ENCODE measurements around the gene SSB. TPM values are rescaled to one million over a fixed set of nuclear protein-coding genes. Genes with fewer than 3 reads are reported as not detected.

The SSB gene
- total and polyA plus RNA-seq, 2 of the 4 experiments (the other 2 are of a cell fraction) = 41.2 to 75.5 TPM

GRCh38 chr2:169860149-169860548 lies 61.5 kb downstream of the SSB start:
- WGBS, 2 experiments (ENCODE audit: extremely low coverage in 2 of 2, insufficient read length in 1 of 2) = no CpG with 5 or more reads among the region's 4 CpGs
- Histone ChIP-seq H2BK20ac (ENCODE audit: low read depth, low read length) (no peak overlapping the region), H4K20me1 (ENCODE audit: insufficient read depth, low read length) (no peaks in the 10 kb centered on the region; the same call in 1 of the 2 replicates), H2AK5ac (ENCODE audit: low read depth, low read length) (no peak overlapping the region), H2BK5ac (ENCODE audit: low read depth, low read length, poor library complexity, severe bottlenecking) (no peak overlapping the region), H3K4me1 (ENCODE audit: control insufficient read depth, insufficient read depth, low read length) (no peaks in the 10 kb centered on the region), H4K5ac (ENCODE audit: low read depth, low read length) (no peak overlapping the region), H2AK9ac (replicated peaks; ENCODE audit: low read depth, low read length, poor library complexity) (no peak overlapping the region), H3K9me1 (ENCODE audit: insufficient read depth, low read length) (no peaks in the 10 kb centered on the region; the same call in 1 of the 2 replicates), H3K27ac (ENCODE audit: insufficient read depth, low read length) (no peak overlapping the region), H3K79me1 (ENCODE audit: low read depth in 1 of 2, low read length in 2 of 2) (peaks cover 19 to 42% of the 10 kb centered on the region in 2 experiments), H3K4me3 (ENCODE audit: insufficient read depth, low read depth, low read length) (no peak overlapping the region), H4K91ac (ENCODE audit: insufficient read depth, low read depth, low read length) (no peak overlapping the region), H4K8ac (ENCODE audit: low read depth in 2 of 2, low read length in 2 of 2) (no peak overlapping the region), H3K36me3 (ENCODE audit: control insufficient read depth, insufficient read depth, low read length) (no peaks in the 10 kb centered on the region), H3K14ac (replicated peaks; ENCODE audit: low read depth, low read length) (no peak overlapping the region), H3K9ac (ENCODE audit: low read depth, low read length) (no peak overlapping the region), H3K27me3 (ENCODE audit: control insufficient read depth, insufficient read depth, low read length) (no peaks in the 10 kb centered on the region), H3K4me2 (ENCODE audit: low read depth, low read length) (no peak overlapping the region), H3K56ac (ENCODE audit: extremely low read depth, insufficient read depth, low read length) (no peak overlapping the region), H2AFZ (replicated peaks; ENCODE audit: low read length, poor library complexity) (no peak overlapping the region), H3K23ac (ENCODE audit: low read depth, low read length) (no peak overlapping the region), H2BK120ac (ENCODE audit: low read depth, low read length) (no peak overlapping the region), H2BK15ac (ENCODE audit: low read depth, low read length) (no peak overlapping the region), H3K4ac (ENCODE audit: low read depth, low read length) (no peak overlapping the region), H3K9me3 (ENCODE audit: control insufficient read depth, insufficient read depth, low read length) (no peaks in the 10 kb centered on the region), H3K18ac (ENCODE audit: low read depth, low read length) (no peak overlapping the region)
- ChIA-PET CTCF (no interaction called here), POLR2A (ENCODE audit: unreplicated experiment) (no interaction called here)
- ATAC-seq (ENCODE audit: low read depth) = no peak
- intact Hi-C loops (cut with micrococcal nuclease) = no loop called here
- no peak for DNase-seq
- in situ Hi-C loops (cut with MboI; ENCODE audit: low sequenced_read_pairs) = no loop called here
- BruUV-seq (replicated peaks) = no TSS peak
- dilution Hi-C loops (cut with HindIII; ENCODE audit: low sequenced_read_pairs, unreplicated experiment) = no loop called here
- TF ChIP-seq RFX5 (IDR thresholded peaks at IDR 0.05; ENCODE audit: low read depth, low read length) (no peak), MAZ (IDR thresholded peaks at IDR 0.05; ENCODE audit: borderline replicate concordance, low read depth, low read length) (no peak), RAD21 (IDR thresholded peaks at IDR 0.05; ENCODE audit: low read length) (no peak), USF2 (IDR thresholded peaks at IDR 0.05; ENCODE audit: low read depth, low read length) (no peak), NFE2L2 (IDR thresholded peaks at IDR 0.05; ENCODE audit: low read depth, low read length) (no peak), RCOR1 (IDR thresholded peaks at IDR 0.05; ENCODE audit: insufficient replicate concordance, low read length) (no peak), MXI1 (IDR thresholded peaks at IDR 0.05; ENCODE audit: borderline replicate concordance, low read depth, low read length) (no peak), ELK1 (IDR thresholded peaks at IDR 0.05; ENCODE audit: borderline replicate concordance, low read depth, low read length) (no peak), SMC3 (IDR thresholded peaks at IDR 0.05; ENCODE audit: low read depth, low read length) (no peak), POLR2A (IDR thresholded peaks at IDR 0.05; ENCODE audit: low read depth, low read length) (no peak), CHD1 (IDR thresholded peaks at IDR 0.05; ENCODE audit: low read depth, low read length) (no peak), MAFK (IDR thresholded peaks at IDR 0.05; ENCODE audit: low read depth, low read length) (no peak), FOS (IDR thresholded peaks at IDR 0.05; ENCODE audit: low read depth, low read length) (no peak), BHLHE40 (IDR thresholded peaks at IDR 0.05; ENCODE audit: low read depth, low read length) (no peak), CEBPB (IDR thresholded peaks at IDR 0.05; ENCODE audit: low read depth, low read length) (no peak)
- TF ChIP-seq, protein P1, sequence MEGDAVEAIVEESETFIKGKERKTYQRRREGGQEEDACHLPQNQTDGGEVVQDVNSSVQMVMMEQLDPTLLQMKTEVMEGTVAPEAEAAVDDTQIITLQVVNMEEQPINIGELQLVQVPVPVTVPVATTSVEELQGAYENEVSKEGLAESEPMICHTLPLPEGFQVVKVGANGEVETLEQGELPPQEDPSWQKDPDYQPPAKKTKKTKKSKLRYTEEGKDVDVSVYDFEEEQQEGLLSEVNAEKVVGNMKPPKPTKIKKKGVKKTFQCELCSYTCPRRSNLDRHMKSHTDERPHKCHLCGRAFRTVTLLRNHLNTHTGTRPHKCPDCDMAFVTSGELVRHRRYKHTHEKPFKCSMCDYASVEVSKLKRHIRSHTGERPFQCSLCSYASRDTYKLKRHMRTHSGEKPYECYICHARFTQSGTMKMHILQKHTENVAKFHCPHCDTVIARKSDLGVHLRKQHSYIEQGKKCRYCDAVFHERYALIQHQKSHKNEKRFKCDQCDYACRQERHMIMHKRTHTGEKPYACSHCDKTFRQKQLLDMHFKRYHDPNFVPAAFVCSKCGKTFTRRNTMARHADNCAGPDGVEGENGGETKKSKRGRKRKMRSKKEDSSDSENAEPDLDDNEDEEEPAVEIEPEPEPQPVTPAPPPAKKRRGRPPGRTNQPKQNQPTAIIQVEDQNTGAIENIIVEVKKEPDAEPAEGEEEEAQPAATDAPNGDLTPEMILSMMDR (conservative IDR thresholded peaks at IDR 0.05; ENCODE audit: low read depth, low read length) = no peak

Data from IMR-90 (cell line).